A673 (cell line): Measurements from ENCODE around the gene UMAD1. TPM values are rescaled to one million over a fixed set of nuclear protein-coding genes. Genes with fewer than 3 reads are reported as not detected.

Experiments used
- BruUV-seq: library from RNA; stranded (reverse); fragments of 400-500 nt; replicated peaks from 2 replicates; lab custom pipeline; 2021; lab: Mats Ljungman, UMichigan
- CTCF ChIA-PET: fragments of 300-600 bp; sonication (Branson Sonifier 250); formaldehyde crosslinking; loops from one replicate; lab custom pipeline; 2022; ENCODE audit warnings: antibody characterized with exemption; lab: Charles Lee
- POLR2A ChIA-PET: fragments of 300-600 bp; sonication (Branson Sonifier 250); formaldehyde crosslinking; loops from one replicate; lab custom pipeline; 2022; ENCODE audit warnings: antibody characterized with exemption; ENCODE audit not compliant: low non-redundant PET; lab: Charles Lee
- DNase-seq: peaks from one replicate; pipeline ENCODE4 v3.0.0-alpha.2; 2015; ENCODE audit warnings: low spot score
- H3K27ac ChIP-seq: fragments of 200-600 bp; sonication (generic); 2 replicates; pipeline ENCODE4 v1.5.1; 2016; ENCODE audit warnings: mixed run types, low read depth, mild to moderate bottlenecking, mixed read lengths, antibody characterized with exemption, low read length; ENCODE audit not compliant: poor library complexity, severe bottlenecking
- H3K27me3 ChIP-seq: fragments of 200-600 bp; sonication (generic); replicated peaks from 2 replicates; pipeline ENCODE4 v1.6.1; 2017; ENCODE audit warnings: mixed run types, low read depth, mild to moderate bottlenecking, mixed read lengths, antibody characterized with exemption, low read length; ENCODE audit not compliant: insufficient read depth, poor library complexity
- H3K36me3 ChIP-seq: fragments of 200-600 bp; sonication (generic); 2 replicates; pipeline ENCODE4 v1.6.1; 2016; ENCODE audit warnings: mixed run types, mild to moderate bottlenecking, mixed read lengths, antibody characterized with exemption, low read length; ENCODE audit not compliant: insufficient read depth, poor library complexity, severe bottlenecking
- H3K4me1 ChIP-seq: fragments of 200-600 bp; sonication (generic); 2 replicates; pipeline ENCODE4 v1.6.1; 2017; ENCODE audit warnings: mixed run types, mild to moderate bottlenecking, mixed read lengths, antibody characterized with exemption, low read length; ENCODE audit not compliant: insufficient read depth, poor library complexity, severe bottlenecking
- H3K4me3 ChIP-seq: fragments of 200-600 bp; sonication (generic); 2 replicates; pipeline ENCODE4 v1.5.1; 2016; ENCODE audit warnings: low read depth, mixed run types, mild to moderate bottlenecking, mixed read lengths, low read length; ENCODE audit not compliant: poor library complexity, severe bottlenecking
- H3K9me3 ChIP-seq: fragments of 200-600 bp; sonication (generic); 2 replicates; pipeline ENCODE4 v1.6.1; 2016; ENCODE audit warnings: mixed run types, low read depth, mild to moderate bottlenecking, mixed read lengths, antibody characterized with exemption, low read length; ENCODE audit not compliant: poor library complexity, severe bottlenecking
- EZH2 ChIP-seq: fragments of 200-600 bp; sonication (generic); IDR thresholded peaks from 2 replicates; pipeline ENCODE4 v1.6.1; 2017; ENCODE audit warnings: borderline replicate concordance, low read depth, mild to moderate bottlenecking, mixed read lengths, antibody characterized with exemption, low read length; ENCODE audit not compliant: poor library complexity, severe bottlenecking
- intact Hi-C: fragments of 100-400 bp; cut with micrococcal nuclease; formaldehyde crosslinking; loops from one replicate; pipeline ENCODE4 v1.10.0; 2022; ENCODE audit not compliant: unreplicated experiment
- total RNA-seq: library from RNA; stranded (reverse); gene quantifications from 2 replicates; pipeline ENCODE4 v1.2.3, GENCODE V29; 2021
- TF ChIP-seq, protein P1 (sequence below): fragments of 300-800, 200-600 bp; sonication (generic); conservative IDR thresholded peaks from 2 replicates; pipeline ENCODE4 v1.5.1; 2017; ENCODE audit warnings: low read depth, mild to moderate bottlenecking, antibody characterized with exemption, low read length, moderate library complexity, mixed read lengths

The UMAD1 gene
- total RNA-seq, 1 experiment from 2014 or later, result 13.5 TPM

DNA sequence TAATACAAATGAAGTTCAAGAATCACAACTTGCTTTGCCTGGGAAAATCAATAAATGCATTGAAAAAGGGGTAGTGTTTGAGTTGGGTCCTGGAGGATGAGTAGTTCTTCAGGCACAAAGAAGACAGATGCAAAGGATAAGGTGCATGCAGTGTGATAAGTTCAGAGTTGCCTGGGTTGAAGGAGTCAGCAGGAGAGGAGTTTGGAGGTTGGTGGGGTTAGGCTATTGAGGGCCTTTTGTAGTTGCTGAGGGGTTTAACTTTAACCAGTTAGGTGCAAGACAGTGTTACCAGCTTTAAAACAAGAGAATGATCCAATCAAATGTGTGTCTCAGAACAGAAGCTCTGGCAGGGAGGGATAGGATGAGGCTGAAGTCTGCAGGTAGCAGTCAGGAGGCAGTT is 283.8 kb downstream of the UMAD1 start:
- Histone ChIP-seq H3K4me3 (no peak overlapping the region), H3K27me3 (no peaks in the 10 kb centered on the region), H3K4me1 (no peaks in the 10 kb centered on the region), H3K36me3 (no peaks in the 10 kb centered on the region), H3K9me3 (no peaks in the 10 kb centered on the region), H3K27ac (no peak overlapping the region)
- TF ChIP-seq, protein P1, sequence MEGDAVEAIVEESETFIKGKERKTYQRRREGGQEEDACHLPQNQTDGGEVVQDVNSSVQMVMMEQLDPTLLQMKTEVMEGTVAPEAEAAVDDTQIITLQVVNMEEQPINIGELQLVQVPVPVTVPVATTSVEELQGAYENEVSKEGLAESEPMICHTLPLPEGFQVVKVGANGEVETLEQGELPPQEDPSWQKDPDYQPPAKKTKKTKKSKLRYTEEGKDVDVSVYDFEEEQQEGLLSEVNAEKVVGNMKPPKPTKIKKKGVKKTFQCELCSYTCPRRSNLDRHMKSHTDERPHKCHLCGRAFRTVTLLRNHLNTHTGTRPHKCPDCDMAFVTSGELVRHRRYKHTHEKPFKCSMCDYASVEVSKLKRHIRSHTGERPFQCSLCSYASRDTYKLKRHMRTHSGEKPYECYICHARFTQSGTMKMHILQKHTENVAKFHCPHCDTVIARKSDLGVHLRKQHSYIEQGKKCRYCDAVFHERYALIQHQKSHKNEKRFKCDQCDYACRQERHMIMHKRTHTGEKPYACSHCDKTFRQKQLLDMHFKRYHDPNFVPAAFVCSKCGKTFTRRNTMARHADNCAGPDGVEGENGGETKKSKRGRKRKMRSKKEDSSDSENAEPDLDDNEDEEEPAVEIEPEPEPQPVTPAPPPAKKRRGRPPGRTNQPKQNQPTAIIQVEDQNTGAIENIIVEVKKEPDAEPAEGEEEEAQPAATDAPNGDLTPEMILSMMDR, result no peak
- no peak for TF ChIP-seq EZH2
- no TSS peak for BruUV-seq
- DNase-seq, result no peak
- ChIA-PET CTCF (no interaction called here), POLR2A (no interaction called here)
- intact Hi-C loops, result no loop called here

Other genes starting within 250 kb of the UMAD1 start
- 0.22 and 0.34 TPM in 2 replicates for gene COL28A1, start 104.9 kb upstream of the UMAD1 start, total RNA-seq
- gene MIOS, start 73.9 kb upstream of the UMAD1 start, total RNA-seq, result 19.2 and 21.0 TPM in 2 replicates
- gene RPA3, start 77.9 kb downstream of the UMAD1 start, total RNA-seq, result 61.4 and 72.8 TPM in 2 replicates